GM18519 (cell line): ENCODE measurements around the gene EHD2.
"Not testable (repeated sequence)": the region's sequence is repeated elsewhere in the genome, so short reads cannot be mapped to it uniquely, and the experiment has no call there.

Experiments
- ATAC-seq: cut with Tn5 transposase; IDR thresholded peaks from one replicate; pipeline ENCODE4 v1.9.1; 2021; ENCODE audit warnings: mild to moderate bottlenecking, moderate library complexity; ENCODE audit not compliant: unreplicated experiment, low FRiP score

EHD2 gene, protein sequence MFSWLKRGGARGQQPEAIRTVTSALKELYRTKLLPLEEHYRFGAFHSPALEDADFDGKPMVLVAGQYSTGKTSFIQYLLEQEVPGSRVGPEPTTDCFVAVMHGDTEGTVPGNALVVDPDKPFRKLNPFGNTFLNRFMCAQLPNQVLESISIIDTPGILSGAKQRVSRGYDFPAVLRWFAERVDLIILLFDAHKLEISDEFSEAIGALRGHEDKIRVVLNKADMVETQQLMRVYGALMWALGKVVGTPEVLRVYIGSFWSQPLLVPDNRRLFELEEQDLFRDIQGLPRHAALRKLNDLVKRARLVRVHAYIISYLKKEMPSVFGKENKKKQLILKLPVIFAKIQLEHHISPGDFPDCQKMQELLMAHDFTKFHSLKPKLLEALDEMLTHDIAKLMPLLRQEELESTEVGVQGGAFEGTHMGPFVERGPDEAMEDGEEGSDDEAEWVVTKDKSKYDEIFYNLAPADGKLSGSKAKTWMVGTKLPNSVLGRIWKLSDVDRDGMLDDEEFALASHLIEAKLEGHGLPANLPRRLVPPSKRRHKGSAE

DNA sequence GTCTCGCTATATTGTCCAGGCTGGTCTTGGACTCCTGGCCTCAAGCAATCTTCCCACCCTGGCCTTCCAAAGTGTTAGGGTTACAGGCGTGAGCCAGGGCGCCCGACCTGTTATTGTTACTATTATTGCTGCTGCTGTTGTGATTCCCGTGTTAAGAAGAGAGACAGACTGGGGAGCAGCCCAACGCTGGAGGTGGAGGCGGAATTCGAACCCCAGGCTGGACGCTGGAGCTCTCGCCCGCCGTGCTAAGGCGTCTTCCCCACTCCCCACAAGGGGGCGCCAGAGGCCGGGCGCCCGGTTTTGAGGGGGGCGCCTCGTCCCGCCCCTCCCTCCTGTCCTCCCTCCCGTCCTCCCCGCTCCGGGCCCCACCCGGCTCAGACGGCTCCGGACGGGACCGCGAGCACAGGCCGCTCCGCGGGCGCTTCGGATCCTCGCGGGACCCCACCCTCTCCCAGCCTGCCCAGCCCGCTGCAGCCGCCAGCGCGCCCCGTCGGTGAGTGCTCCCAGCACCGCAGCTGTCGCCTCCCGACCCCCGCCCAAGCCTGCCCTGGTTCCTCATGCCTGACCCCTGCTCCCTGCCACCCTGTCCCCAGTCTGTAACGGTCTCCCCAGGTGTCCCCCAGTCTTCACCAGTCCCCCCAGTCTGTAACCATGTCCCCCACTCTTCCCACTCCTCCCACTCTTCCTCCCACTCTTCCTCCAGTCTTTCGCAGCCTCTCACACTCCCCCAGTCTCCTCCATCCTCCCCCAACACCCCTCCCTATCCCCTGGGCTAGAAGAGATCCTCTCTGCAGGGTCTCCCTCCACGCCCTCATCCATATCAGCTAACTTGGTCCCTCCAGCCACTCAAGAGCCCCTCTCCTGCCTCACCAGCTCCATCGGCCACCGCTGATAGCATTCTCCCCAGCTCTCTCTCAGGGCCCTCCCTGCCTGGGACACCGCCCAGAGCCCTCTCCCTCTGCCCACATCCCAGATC is at the start of gene EHD2:
Gene EHD2 (plus strand): TSS at position 377 of the 976 bp plus-strand sequence. CDS start 3,191 bp downstream, outside the sequence.
- ATAC-seq: no peak

DNA sequence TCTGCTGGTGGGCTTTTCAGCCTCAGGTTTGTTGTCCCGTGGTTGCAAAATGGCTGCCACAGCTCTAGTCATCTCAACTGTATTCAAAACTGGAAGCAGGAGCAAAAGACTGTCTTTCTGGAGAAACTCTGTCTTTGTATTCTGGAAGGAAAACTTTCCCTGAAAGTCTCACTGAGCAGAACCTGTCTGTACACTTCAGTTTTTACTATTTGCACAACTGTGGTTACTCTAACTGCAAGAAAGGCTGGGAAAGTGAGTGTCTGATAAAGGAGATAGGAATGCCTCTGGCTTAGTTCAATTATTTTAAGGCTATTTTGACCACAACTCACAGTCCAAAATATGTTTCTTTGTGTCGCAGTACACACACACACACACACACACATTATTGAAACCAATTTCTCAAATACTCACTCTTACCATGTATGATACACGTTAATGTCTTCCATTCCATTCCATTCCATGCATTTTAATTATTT is 49.7 kb upstream of the EHD2 start:
- ATAC-seq: no peak

DNA sequence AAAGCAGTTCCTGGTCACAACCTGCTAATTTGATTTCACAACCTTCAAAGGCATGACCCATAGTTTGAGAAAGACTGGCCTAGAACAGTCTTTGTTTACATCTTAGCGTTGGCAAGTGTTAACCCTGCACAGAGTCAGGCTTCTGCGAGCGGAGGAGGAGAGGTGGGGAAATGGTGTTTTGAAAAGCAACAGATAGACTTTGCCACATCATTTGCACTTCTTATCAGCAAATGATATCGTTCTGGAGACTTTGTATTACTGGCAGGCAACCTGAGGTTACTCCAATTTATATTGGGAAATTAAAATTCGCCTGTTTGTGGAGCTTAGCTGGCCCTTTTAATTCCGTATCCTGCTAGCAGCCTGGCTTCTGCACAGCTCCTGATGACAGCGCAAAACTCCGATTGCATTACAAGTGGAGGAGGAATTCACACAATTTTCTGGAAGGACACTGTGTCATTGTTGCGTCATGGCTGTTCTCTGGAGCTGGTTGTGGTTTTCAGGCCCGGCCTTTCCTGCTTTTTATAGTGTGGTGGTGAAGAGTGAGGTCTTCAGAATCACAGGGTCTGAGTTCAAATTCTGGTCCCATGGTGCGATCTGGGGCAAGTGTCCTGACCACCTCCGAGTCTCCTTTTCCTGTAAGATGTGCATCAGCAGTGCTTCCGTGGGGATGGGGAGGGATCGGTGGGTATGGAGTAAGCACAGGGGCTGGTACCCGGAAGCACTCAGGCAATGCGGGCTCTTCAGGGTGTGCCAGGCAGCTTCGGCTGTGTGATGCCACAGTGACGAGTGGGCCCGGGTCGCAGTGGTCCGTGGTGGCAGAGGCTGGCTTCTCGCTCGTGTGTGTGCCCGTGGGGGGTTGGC is 49.1 kb upstream of the EHD2 start:
- ATAC-seq: no peak

DNA sequence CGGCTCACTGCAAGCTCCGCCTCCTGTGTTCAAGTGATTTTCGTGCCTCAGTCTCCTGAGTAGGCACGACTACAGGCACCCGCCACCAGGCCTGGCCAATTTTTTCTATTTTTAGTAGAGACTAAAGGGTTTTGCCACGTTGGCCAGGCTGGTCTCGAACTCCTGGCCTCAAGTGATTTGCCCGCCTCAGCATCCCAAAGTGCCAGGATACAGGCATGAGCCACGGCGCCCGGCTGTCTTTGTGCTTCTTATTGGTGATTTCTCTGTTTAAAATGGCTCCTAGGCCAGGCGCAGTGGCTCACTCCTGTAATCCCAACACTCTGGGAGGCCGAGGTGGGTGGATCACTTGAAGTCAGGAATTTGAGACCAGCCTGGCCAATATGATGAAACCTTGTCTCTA is 44.7 kb upstream of the EHD2 start:
- not testable (repeated sequence) for ATAC-seq

DNA sequence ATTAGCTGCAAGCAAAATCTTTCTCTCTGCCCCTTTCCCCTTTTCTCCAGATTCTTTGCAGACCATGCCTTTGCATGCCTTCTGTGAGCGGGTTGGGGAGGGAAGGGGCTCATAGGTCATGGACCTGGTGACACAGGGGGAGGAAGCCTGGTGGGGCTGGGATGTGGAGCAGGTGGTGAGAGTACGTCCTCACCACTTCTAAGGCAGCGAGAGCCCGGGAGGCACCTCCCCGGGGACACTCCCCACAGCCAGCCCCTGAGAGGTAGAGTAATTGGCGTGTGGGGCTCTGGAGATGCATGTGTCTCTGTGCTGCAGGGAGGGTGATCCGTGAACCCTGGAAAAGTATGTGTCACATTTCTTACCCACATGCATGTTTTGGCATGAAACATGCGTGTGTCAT is 42.5 kb upstream of the EHD2 start:
- ATAC-seq: no peak

DNA sequence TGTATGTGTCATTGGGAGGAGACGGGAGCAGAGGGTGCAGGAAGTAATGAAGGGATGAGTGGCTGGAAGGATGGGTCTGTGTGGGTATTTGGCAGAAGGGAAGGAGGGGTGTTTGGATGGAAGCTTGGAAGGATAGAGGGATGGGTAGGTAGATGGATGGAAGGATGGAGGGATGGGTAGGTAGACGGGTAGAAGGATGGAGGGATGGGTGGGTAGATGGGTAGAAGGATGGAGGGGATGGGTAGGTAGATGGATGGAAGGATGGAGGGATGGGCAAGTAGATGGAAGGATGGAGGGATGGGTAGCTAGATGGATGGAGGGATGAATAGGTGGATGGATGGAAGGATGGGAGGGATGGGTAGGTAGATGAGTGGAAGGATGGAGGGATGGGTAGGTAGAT is 41.7 kb upstream of the EHD2 start:
- no peak for ATAC-seq

DNA sequence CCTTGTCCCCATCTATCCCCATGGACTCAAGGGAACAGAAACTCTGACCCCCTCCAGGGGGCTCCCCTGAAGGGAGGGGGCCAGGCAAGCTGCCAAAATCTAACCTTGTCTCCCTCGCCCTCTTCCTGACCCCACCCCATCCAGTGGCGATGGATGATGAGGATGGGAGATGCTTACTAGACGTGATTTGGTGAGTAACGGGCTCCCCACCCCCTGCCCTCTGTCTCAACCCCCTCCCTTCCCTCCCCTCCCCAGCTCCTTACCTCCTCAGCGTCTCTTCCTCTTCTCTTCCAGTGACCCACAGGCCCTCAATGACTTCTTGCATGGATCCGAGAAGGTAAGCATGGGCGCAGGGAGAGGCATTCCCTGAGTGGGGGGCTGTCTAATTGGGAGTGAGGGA is 39.8 kb upstream of the EHD2 start:
- ATAC-seq: no peak

DNA sequence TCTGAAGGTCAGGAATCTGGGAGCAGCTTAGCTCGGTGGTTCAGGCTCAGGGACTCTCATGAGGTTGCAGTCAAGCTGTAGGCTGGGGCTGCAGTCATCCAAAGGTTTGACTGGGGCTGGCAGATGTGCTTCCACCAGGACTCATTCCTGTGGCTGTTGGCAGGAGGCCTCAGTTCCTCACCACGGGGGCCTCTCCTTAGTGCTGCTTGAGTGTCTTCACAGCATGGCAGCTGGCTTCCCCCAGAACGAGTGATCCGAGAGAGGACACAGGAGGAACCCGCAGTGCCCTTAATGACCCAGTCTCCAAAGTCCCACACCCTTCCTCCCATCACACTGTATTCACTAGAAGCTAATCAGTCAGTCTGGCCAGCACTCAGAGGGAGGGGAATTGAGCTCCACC is 38.7 kb upstream of the EHD2 start:
- ATAC-seq: no peak

DNA sequence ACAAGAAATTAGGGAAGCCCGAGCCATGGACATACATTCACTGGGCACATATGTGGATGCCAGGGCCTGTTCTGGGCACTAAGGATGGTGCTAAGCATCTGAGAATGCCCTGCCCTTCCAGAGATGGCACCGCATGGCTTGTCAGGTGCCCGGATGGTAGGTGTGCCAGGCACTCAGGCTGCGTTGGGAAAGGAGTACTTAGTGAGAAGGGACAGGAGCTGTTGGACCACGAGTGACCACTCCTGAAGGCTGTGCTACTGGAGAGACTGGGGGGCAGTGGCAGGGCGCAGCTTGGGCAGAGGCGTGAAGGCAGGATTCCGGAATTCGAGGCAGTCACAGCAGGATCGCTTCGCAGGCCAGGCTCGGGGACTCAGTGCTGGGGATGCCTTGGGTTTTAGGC is 38.0 kb upstream of the EHD2 start:
- ATAC-seq: no peak

DNA sequence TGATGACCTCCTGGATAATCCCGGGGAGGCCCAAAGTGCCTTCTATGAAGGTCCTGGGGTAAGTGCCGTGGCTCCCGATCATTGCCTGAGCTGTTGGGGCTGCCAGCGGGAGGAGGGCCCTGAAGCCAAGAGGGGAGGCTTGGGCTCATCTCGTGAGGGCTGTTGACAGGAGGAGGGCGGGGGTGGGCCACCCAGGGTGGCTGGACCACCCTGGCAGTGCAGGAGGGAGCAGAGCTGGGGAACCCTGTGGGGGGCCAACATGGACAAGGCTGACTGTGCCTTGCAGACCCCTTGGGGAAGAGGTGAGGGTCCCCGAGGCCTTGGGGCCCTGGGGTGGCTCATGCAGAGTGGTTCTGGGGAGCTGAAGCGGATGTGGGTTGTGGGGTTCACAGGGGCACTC is 37.4 kb upstream of the EHD2 start:
- ATAC-seq: no peak

DNA sequence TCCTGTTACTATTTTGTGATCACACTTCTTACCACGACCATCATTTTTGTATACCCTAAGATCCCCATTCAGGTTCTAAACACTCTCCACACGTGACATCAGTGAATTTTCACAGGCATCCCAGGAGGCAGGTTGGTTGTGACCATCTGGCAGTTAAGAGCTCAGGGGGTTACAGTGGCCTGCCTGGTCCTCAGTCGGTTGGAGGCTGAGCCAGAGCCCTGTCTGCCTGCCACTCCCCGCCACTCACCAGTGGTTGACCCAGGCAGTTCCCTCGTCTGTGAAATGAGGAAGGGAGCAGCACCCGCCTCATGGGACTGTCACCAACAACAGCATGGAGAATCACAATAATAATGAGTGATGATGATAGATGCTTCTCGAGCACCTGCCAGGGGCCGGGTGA is 36.4 kb upstream of the EHD2 start:
- ATAC-seq: no peak

DNA sequence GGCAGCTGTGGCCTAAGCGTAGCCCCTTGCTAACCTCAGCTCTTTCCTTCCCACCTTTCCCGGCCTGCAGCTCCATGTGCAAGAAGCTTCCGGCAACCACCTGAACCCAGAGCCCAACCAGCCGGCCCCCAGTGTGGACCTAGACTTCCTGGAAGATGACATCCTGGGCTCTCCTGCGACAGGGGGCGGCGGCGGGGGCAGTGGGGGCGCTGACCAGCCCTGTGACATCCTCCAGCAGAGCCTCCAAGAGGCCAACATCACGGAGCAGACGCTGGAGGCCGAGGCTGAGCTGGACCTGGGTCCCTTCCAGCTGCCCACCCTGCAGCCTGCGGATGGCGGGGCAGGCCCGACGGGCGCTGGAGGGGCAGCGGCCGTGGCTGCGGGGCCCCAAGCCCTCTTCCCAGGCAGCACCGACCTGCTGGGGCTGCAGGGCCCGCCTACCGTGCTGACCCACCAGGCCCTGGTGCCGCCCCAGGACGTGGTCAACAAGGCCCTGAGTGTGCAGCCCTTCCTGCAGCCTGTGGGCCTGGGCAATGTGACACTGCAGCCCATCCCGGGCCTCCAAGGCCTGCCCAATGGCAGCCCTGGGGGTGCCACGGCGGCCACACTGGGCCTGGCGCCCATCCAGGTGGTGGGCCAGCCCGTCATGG is 33.8 kb upstream of the EHD2 start:
- ATAC-seq: no peak

DNA sequence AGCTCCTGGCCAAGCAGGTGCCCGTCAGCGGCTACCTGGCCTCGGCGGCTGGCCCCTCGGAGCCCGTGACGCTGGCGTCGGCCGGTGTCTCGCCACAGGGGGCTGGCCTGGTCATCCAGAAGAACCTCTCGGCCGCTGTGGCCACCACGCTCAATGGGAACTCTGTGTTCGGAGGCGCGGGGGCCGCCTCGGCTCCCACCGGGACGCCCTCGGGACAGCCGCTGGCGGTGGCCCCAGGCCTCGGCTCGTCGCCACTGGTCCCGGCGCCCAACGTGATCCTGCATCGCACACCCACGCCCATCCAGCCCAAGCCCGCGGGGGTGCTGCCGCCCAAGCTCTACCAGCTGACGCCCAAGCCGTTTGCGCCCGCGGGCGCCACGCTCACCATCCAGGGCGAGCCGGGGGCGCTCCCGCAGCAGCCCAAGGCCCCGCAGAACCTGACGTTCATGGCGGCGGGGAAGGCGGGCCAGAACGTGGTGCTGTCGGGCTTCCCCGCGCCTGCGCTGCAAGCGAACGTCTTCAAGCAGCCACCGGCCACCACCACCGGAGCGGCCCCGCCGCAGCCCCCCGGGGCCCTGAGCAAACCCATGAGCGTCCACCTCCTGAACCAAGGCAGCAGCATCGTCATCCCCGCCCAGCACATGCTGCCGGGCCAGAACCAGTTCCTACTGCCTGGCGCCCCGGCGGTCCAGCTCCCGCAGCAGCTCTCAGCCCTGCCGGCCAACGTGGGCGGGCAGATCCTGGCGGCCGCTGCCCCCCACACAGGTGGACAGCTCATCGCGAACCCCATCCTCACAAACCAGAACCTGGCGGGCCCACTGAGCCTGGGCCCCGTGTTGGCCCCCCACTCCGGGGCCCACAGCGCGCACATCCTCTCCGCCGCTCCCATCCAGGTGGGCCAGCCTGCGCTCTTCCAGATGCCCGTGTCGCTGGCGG is 33.0 kb upstream of the EHD2 start:
- ATAC-seq: no peak

DNA sequence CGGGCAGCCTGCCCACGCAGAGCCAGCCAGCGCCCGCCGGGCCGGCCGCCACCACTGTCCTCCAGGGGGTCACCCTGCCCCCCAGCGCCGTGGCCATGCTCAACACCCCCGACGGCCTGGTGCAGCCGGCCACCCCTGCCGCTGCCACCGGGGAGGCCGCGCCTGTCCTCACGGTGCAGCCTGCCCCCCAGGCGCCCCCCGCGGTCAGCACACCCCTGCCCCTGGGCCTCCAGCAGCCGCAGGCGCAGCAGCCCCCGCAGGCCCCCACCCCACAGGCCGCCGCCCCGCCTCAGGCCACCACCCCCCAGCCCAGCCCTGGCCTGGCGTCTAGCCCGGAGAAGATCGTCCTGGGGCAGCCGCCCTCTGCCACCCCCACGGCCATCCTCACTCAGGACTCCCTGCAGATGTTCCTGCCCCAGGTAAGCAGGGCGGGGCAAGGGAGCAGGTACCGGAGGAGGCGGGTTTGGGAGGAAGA is 32.3 kb upstream of the EHD2 start:
- no peak for ATAC-seq

DNA sequence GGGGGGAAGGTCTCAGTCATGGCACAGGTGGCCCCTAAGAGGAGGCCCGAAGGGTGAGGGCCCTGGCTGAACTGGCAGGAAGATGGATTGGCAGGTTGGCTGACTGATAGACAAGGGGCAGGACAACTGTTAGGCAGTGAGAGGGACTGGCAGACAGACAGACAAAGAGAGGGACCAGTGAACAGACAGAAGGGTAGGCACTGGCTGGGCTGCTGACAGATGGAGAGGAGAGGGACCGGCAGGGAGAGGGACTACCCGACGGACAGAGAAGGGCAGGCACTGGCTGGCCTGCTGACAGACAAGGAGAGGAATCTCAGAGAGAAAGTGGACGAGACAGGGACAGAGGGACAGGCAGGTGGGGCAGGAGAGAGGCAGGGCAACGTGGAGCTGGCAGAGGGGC is 31.8 kb upstream of the EHD2 start:
- no peak for ATAC-seq

DNA sequence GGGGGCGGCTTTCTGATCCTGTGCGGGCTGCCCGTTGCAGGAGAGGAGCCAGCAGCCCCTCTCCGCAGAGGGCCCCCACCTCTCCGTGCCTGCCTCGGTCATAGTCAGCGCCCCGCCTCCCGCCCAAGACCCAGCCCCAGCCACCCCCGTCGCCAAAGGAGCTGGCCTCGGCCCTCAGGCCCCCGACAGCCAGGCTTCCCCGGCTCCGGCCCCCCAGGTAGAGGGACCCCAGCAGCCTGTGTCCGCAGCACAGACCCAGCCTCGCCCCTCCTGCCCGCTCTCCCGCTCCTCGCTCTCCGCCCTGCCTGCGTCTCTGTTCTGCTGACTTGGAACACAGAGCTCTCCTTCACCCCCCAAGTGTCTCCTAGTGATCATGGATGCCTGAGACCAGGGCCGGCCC is 31.3 kb upstream of the EHD2 start:
- ATAC-seq: no peak

DNA sequence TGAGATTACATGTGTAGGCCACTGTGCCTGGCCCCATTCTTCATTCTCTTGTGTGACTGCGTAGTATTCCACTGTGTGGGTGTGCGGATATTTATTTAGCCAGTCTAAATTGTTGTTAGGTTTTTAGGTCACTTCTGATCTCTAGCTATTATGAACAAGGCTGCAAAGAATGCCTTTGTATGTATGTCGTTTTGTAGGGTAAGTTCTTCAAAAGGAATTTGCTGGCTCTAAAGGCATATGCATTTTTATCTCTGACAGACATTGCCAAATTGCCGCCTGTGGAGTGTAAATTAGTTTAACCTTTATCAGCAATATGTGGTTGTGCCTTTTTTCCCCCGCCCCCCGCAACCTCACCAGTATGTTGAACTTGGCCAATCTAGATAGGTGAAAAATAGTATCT is 30.3 kb upstream of the EHD2 start:
- ATAC-seq: no peak

DNA sequence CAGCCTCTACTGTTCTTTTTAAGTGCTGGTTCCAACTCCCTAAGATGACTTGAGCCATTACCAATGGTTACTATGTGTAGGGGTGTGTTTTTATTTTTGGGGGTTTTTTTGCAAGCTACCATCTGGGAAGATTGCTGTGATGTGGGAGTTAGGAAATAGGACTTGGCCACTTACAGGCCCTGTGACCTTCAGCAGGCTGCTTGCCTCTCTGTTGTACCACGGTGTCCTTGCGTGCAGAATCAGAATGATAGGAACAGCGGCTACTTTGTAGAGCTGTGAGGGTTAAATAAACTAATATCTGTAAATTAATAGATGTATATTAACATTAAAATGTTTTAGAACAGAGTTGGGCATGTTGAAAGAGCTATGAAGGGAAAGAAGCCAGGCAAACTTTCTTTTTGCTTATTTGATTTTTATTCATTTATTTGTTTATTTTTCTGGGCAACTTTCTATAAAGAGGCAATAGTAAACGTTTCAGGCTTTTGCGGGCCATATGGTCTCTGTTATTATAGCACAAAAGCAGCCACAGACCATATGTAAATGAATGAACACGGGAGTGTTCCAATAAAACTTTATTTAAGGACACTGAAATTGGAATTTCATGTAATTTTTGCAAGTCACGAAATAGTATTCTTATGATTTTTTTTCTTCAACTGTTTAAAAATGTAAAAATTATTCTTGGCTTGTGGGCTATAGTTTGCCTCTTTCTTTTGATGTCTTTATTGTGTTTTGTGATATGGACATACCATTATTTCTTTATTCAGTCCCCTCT is 26.4 kb upstream of the EHD2 start:
- ATAC-seq: no peak
